ENCODE data around the gene RNF38.
"Not testable (repeated sequence)": the region's sequence is repeated elsewhere in the genome, so short reads cannot be mapped to it uniquely, and the experiment has no call there.

The RNF38 gene

DNA sequence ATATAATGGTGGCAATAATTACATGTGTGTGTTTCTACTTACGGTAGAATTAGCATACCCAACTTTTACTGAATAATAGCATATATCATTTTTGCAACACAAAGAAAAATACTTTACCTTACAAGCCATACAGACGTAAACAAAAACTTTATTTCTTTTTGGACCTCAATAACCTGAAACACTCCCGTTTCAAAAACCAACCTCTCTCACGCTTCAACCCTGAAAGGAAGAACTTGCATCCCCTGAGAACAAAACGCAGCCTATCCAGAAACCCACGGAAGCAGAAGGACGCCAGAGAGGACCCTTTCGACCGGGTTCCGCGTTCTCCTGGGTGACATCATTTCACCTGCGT is at the start of gene RNF38:
Gene RNF38, minus strand, starts transcription at position 290 of the 352 bp plus-strand sequence. Its CDS starts 161 bp downstream, at position 129.
- ChIA-PET CTCF (no interaction called here), POLR2A (interaction anchor here (0.6 to 2.3 kb wide), 5 partner anchors 39 to 950 kb away, joined by 4 to 11 read pairs (median 7); partner anchors contain the start of genes CLTA and GNE)
- Histone ChIP-seq H3K27ac (ENCODE audit: extremely low read depth, low read depth, low read length) (peak within 1 kb of the TSS; percentile 90), H3K4me1 (ENCODE audit: control insufficient read depth, insufficient read depth, low read length) (peaks cover 5% of the 10 kb centered on the region), H3K4me3 (ENCODE audit: low read depth, low read length) (peak within 1 kb of the TSS; percentile 97), H3K9me3 (ENCODE audit: control insufficient read depth, insufficient read depth, low read depth, low read length) (no peaks in the 10 kb centered on the region), H3K36me3 (ENCODE audit: control insufficient read depth in 2 of 2, insufficient read depth in 1 of 2, low read length in 2 of 2) (peaks cover 0 to 5% of the 10 kb centered on the region in 2 experiments; a peak in 1 of 3 replicates)
- TF ChIP-seq ZNF548 (tag by site-specific recombination; IDR thresholded peaks at IDR 0.05) (no peak), SETDB1 (IDR thresholded peaks at IDR 0.05; ENCODE audit: insufficient read length, low read length) (no peak), ZBTB20 (tag by site-specific recombination; IDR thresholded peaks at IDR 0.05) (peak; percentile 61; the same call in 1 of the 2 replicates), AEBP2 (tag by site-specific recombination; IDR thresholded peaks at IDR 0.05; ENCODE audit: borderline replicate concordance) (no peak), ZNF391 (tag by site-specific recombination; IDR thresholded peaks at IDR 0.05; ENCODE audit: borderline replicate concordance, low read depth) (0 out of 2 replicates have a peak, but pooled peaks have one; percentile 38), ZNF366 (tag by site-specific recombination; conservative IDR thresholded peaks at IDR 0.05) (peak; percentile 49; the same call in 1 of the 2 replicates), ZBTB17 (tag by site-specific recombination; IDR thresholded peaks at IDR 0.05) (peak; percentile 61), ZNF701 (tag by site-specific recombination; IDR thresholded peaks at IDR 0.05) (no peak), ZNF664 (tag by site-specific recombination; IDR thresholded peaks at IDR 0.05) (no peak), ZNF266 (tag by site-specific recombination; IDR thresholded peaks at IDR 0.05; ENCODE audit: low read depth) (no peak), ZNF140 (tag by site-specific recombination; IDR thresholded peaks at IDR 0.05) (no peak), ZNF571 (tag by site-specific recombination; IDR thresholded peaks at IDR 0.05) (no peak), ZNF560 (tag by site-specific recombination; IDR thresholded peaks at IDR 0.05; ENCODE audit: borderline replicate concordance) (no peak), PRDM1 (tag by site-specific recombination; IDR thresholded peaks at IDR 0.05) (0 out of 2 replicates have a peak, but pooled peaks have one; percentile 19), REPIN1 (tag by site-specific recombination; IDR thresholded peaks at IDR 0.05; ENCODE audit: low read depth) (no peak), ZNF518A (tag by site-specific recombination; conservative IDR thresholded peaks at IDR 0.05; ENCODE audit: low read depth) (no peak), ZNF335 (tag by site-specific recombination; conservative IDR thresholded peaks at IDR 0.05) (peak; percentile 64), ZNF211 (tag by site-specific recombination; IDR thresholded peaks at IDR 0.05; ENCODE audit: low read depth) (no peak), GLI2 (tag by site-specific recombination; IDR thresholded peaks at IDR 0.05; ENCODE audit: borderline replicate concordance, low read depth) (no peak), ZNF747 (tag by site-specific recombination; IDR thresholded peaks at IDR 0.05) (no peak), MYNN (tag by site-specific recombination; IDR thresholded peaks at IDR 0.05; ENCODE audit: borderline replicate concordance) (no peak)
- TF ChIP-seq, protein P1, sequence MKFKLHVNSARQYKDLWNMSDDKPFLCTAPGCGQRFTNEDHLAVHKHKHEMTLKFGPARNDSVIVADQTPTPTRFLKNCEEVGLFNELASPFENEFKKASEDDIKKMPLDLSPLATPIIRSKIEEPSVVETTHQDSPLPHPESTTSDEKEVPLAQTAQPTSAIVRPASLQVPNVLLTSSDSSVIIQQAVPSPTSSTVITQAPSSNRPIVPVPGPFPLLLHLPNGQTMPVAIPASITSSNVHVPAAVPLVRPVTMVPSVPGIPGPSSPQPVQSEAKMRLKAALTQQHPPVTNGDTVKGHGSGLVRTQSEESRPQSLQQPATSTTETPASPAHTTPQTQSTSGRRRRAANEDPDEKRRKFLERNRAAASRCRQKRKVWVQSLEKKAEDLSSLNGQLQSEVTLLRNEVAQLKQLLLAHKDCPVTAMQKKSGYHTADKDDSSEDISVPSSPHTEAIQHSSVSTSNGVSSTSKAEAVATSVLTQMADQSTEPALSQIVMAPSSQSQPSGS (tag by site-specific recombination; IDR thresholded peaks at IDR 0.05; ENCODE audit: low read depth), result peak; percentile 76
- TF ChIP-seq, protein P2, sequence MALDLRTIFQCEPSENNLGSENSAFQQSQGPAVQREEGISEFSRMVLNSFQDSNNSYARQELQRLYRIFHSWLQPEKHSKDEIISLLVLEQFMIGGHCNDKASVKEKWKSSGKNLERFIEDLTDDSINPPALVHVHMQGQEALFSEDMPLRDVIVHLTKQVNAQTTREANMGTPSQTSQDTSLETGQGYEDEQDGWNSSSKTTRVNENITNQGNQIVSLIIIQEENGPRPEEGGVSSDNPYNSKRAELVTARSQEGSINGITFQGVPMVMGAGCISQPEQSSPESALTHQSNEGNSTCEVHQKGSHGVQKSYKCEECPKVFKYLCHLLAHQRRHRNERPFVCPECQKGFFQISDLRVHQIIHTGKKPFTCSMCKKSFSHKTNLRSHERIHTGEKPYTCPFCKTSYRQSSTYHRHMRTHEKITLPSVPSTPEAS (tag by site-specific recombination; IDR thresholded peaks at IDR 0.05), result no peak

DNA sequence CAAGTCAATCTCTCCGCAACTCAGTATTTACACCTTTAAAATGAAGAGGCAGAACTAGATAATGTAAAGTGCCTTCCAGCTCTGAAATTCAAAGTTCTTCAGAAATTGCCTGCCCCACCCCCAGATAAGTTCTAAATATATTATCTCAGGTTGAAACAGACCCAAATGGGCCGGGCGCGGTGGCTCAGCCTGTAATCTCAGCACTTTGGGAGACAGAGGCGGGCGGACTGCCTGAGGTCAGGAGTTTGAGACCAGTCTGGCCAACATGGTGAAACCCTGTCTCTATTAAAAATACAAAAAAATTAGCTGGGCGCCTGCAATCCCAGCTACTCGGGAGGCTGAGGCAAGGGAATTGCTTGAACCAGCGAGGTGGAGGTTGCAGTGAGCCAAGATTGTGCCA is 48.5 kb upstream of the RNF38 start:
- H3K36me3 ChIP-seq (ENCODE audit: control insufficient read depth in 2 of 2, insufficient read depth in 1 of 2, low read length in 2 of 2); H3K4me3 ChIP-seq (ENCODE audit: low read depth, low read length); H3K4me1 ChIP-seq (ENCODE audit: control insufficient read depth, insufficient read depth, low read length); H3K9me3 ChIP-seq (ENCODE audit: control insufficient read depth, insufficient read depth, low read depth, low read length); H3K27ac ChIP-seq (ENCODE audit: extremely low read depth, low read depth, low read length); POLR2A ChIA-PET: not testable (repeated sequence)
- CTCF ChIA-PET, result interaction anchor here (0.6 to 11.0 kb wide), 7 partner anchors 9 to 239 kb away, joined by 3 to 275 read pairs (median 3); no protein-coding TSS in a partner anchor

All from HEK293 (cell line).